Testis (tissue), 3 donors: ENCODE results near the gene UNK. TPM values are rescaled to one million over a fixed set of nuclear protein-coding genes. Genes with fewer than 3 reads are reported as not detected.

Source experiments
- DNase-seq: peaks from one replicate; pipeline ENCODE4 v3.0.0-alpha.2; 2019
- H3K27ac ChIP-seq, 2 donors: fragments of 200-600 bp; sonication (generic); one replicate each; pipeline ENCODE4 v1.5.1; 2019
- H3K27me3 ChIP-seq: fragments of 200-600 bp; sonication (generic); one replicate; pipeline ENCODE4 v1.5.1; 2019
- H3K36me3 ChIP-seq: fragments of 200-600 bp; sonication (generic); one replicate; pipeline ENCODE4 v1.5.1; 2017; ENCODE audit warnings: low read depth; ENCODE audit errors: missing control alignments
- H3K4me1 ChIP-seq: fragments of 200-600 bp; sonication (generic); one replicate; pipeline ENCODE4 v1.5.1; 2019
- H3K4me3 ChIP-seq, 2 donors: fragments of 200-600 bp; sonication (generic); one replicate each; pipeline ENCODE4 v1.5.1; 2017 to 2019
- H3K9me3 ChIP-seq: fragments of 200-600 bp; sonication (generic); one replicate; pipeline ENCODE4 v1.5.1; 2017
- CTCF ChIP-seq, 3 experiments: fragments of 450-650 bp in 2 of 3; fragments of 200-600 bp in 1 of 3; sonication (generic) in 1 of 3; IDR thresholded peaks; one replicate each; pipeline ENCODE4 v1.5.1; 2016 to 2019; ENCODE audit warnings: antibody characterized with exemption in 3 of 3, mild to moderate bottlenecking in 2 of 3, moderate library complexity in 1 of 3
- POLR2A ChIP-seq: fragments of 450-650 bp; IDR thresholded peaks from one replicate; pipeline ENCODE4 v1.6.1; 2017; ENCODE audit warnings: antibody characterized with exemption, mild to moderate bottlenecking, moderate library complexity
- WGBS, 2 donors: methylation state at CpG; one replicate each; pipeline ENCODE4 v1.1.5; 2018; 5-methylcytosine and 5-hydroxymethylcytosine counted together
- intact Hi-C: fragments of 100-400 bp; cut with DNase I; formaldehyde crosslinking; loops from one replicate; pipeline ENCODE4 v1.15.1; 2023; ENCODE audit warnings: low total_unique reads
- polyA plus RNA-seq: library from polyadenylated mRNA; stranded (reverse); fragments of 350-450 nt; fragmentation: Illumina TruSeq; extraction: RNeasy Lipid Tissue Mini Kit (QIAGEN cat#74804); gene quantifications from one replicate; pipeline ENCODE4 v1.2.3, GENCODE V29; 2014; ENCODE audit warnings: low read depth, low replicate concordance; ENCODE audit not compliant: insufficient read depth
- total RNA-seq, 2 donors: library from RNA; depleted of rRNA; stranded (reverse); fragments of >200 nt; gene quantifications; one replicate each; pipeline ENCODE4 v1.2.3, GENCODE V29; 2016

Gene UNK
- total and polyA plus RNA-seq, 3 donors from 2014 or later: 57.2 to 76.0 (median 66.7) TPM

GRCh38 chr17:75825748-75826370, 41.3 kb downstream of the UNK start:
- Histone ChIP-seq H3K27ac (peak overlapping the region; percentile 47 to 76), H3K4me3 (no peak overlapping the region), H3K4me1 (peaks cover 30% of the 10 kb centered on the region), H3K27me3 (no peaks in the 10 kb centered on the region), H3K9me3 (no peaks in the 10 kb centered on the region), H3K36me3 (no peaks in the 10 kb centered on the region)
- no peak for DNase-seq
- intact Hi-C loops: no loop called here
- WGBS, 2 donors: 76 to 88% methylated on average over 7 to 12 of the region's 12 CpGs
- TF ChIP-seq POLR2A (no peak), CTCF (IDR thresholded peaks at IDR 0.05) (no peak)

GRCh38 chr17:75826561-75827307, 42.1 kb downstream of the UNK start:
- H3K4me3 ChIP-seq: no peak overlapping the region
- H3K9me3 ChIP-seq: no peaks in the 10 kb centered on the region
- DNase-seq: no peak
- WGBS, 2 donors: 64 to 76% methylated on average over 11 to 14 of the region's 14 CpGs
- peak overlapping the region; percentile 72 to 75 for H3K27ac ChIP-seq
- intact Hi-C loops: no loop called here
- TF ChIP-seq CTCF (IDR thresholded peaks at IDR 0.05) (no peak), POLR2A (no peak)
- H3K27me3 ChIP-seq: no peaks in the 10 kb centered on the region
- peaks cover 30% of the 10 kb centered on the region for H3K4me1 ChIP-seq
- no peaks in the 10 kb centered on the region for H3K36me3 ChIP-seq

GRCh38 chr17:75827308-75828075, 42.9 kb downstream of the UNK start:
- intact Hi-C loops: no loop called here
- peaks cover 25% of the 10 kb centered on the region for H3K4me1 ChIP-seq

GRCh38 chr17:75828076-75828400, 43.4 kb downstream of the UNK start:
- intact Hi-C loops: no loop called here
- TF ChIP-seq POLR2A: no peak
- no peak for TF ChIP-seq CTCF (IDR thresholded peaks at IDR 0.05)
- Histone ChIP-seq H3K36me3 (no peaks in the 10 kb centered on the region), H3K4me3 (no peak overlapping the region), H3K4me1 (peaks cover 22% of the 10 kb centered on the region), H3K9me3 (no peaks in the 10 kb centered on the region), H3K27me3 (no peaks in the 10 kb centered on the region), H3K27ac (peak overlapping the region; percentile 72 to 75)
- WGBS, 2 donors: 76 to 79% methylated on average over 10 to 11 of the region's 11 CpGs
- DNase-seq: no peak

More at GRCh38 chr17:75827308-75828075, 42.9 kb downstream of the UNK start:
- Histone ChIP-seq H3K4me3 (no peak overlapping the region), H3K36me3 (no peaks in the 10 kb centered on the region), H3K9me3 (no peaks in the 10 kb centered on the region), H3K27me3 (no peaks in the 10 kb centered on the region), H3K27ac (peak overlapping the region; percentile 72 to 75)
- 43 to 62% methylated on average over 8 to 21 of the region's 21 CpGs for WGBS, 2 donors
- peak; percentile 35 to 53 (median 51) for TF ChIP-seq CTCF (IDR thresholded peaks at IDR 0.05)
- TF ChIP-seq POLR2A: no peak
- peak; percentile 50 for DNase-seq
